Thyroid gland (tissue), 4 donors: ENCODE data around the gene ELF5. TPM values are rescaled to one million over a fixed set of nuclear protein-coding genes. Genes with fewer than 3 reads are reported as not detected.
A peak's percentile ranks its signal among the peaks of the same experiment; 100 is the strongest.

Experiments
- DNase-seq, 2 donors: peaks; one replicate each; pipeline ENCODE4 v3.0.0-alpha.2; 2019
- H3K27ac ChIP-seq, 3 donors: fragments of 200-600 bp; sonication (generic); 1 replicate in 2 of 3; 2 replicates in 1 of 3; pipeline ENCODE4 v1.5.1; 2016 to 2019; ENCODE audit warnings: mild to moderate bottlenecking in 1 of 3, moderate library complexity in 1 of 3
- H3K27me3 ChIP-seq: fragments of 200-600 bp; sonication (generic); one replicate; pipeline ENCODE4 v1.5.1; 2019
- H3K36me3 ChIP-seq, 2 donors: fragments of 200-600 bp; sonication (generic); one replicate each; pipeline ENCODE4 v1.5.1; 2016 to 2019
- H3K4me1 ChIP-seq, 2 donors: fragments of 200-600 bp; sonication (generic); one replicate each; pipeline ENCODE4 v1.5.1; 2017 to 2019
- H3K4me3 ChIP-seq, 3 donors: fragments of 200-600 bp; sonication (generic); replicated peaks in 1 of 3; 1 replicate in 2 of 3; 2 replicates in 1 of 3; pipeline ENCODE4 v1.5.1; 2016; ENCODE audit warnings: mild to moderate bottlenecking in 1 of 3
- H3K9me3 ChIP-seq: fragments of 200-600 bp; sonication (generic); one replicate; pipeline ENCODE4 v1.5.1; 2017
- CTCF ChIP-seq, 6 experiments: fragments of 200-600 bp in 3 of 6; fragments of 450-650 bp in 3 of 6; sonication (generic) in 3 of 6; IDR thresholded peaks; one replicate each; pipeline ENCODE4 v1.5.1; 2016 to 2019; ENCODE audit warnings: antibody characterized with exemption in 6 of 6, mild to moderate bottlenecking in 2 of 6, inconsistent platforms in 1 of 6, moderate library complexity in 1 of 6
- POLR2A ChIP-seq, 2 donors: fragments of 450-650 bp; IDR thresholded peaks; one replicate each; pipeline ENCODE4 v1.6.1; 2017; ENCODE audit warnings: antibody characterized with exemption in 2 of 2, mild to moderate bottlenecking in 2 of 2, moderate library complexity in 1 of 2
- WGBS, 2 donors: methylation state at CpG; one replicate each; pipeline ENCODE4 v1.1.5; 2017; 5-methylcytosine and 5-hydroxymethylcytosine counted together
- intact Hi-C: fragments of 100-400 bp; cut with DNase I; formaldehyde crosslinking; loops from one replicate; pipeline ENCODE4 v1.15.1; 2023
- total RNA-seq, 4 donors: library from RNA; depleted of rRNA; stranded (reverse); fragments of >200 nt; gene quantifications; one replicate each; pipeline ENCODE4 v1.2.3, GENCODE V29; 2016

Gene ELF5
- total RNA-seq, 4 donors from 2014 or later, result not detected

DNA sequence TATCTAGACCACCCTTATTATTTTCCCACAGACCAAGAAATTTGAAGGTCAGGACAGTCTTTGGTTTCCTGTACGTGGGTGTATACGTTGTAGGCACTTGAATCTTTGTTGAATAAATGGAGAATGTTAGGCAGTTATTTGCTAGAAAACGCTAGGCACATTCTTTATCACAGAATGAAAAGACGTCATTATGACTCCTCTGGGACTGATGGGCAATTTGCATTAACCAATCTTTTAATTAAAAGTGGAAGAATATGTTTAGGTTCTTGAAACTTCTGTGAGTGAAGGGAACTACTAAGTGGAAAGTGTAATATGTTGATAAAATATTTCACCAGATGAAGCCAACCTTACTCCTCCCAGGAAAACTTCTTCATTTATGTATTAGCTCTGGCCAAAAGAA lies 69.2 kb downstream of the ELF5 start:
- intact Hi-C loops, result no loop called here
- 85 to 86% methylated on average over 4 of the region's 4 CpGs for WGBS, 2 donors

DNA sequence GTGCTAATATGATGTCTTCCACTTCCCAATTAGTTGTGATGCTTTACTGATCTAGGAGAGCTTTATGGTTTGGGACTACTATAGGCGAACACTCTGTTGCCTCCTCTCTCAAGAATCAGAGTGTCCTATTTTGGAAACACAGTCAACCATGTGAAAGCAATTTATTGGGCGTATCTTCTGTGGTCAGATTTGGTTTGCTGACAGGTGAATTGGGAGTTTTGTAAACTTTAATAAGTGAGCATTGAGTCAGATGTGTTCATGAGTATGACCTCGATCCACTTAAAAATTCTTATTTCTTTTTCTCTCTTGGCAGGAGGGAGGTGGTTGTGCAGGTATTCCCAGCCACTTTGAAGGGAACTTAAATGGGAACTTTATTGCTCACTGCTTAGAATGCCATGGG lies 70.5 kb downstream of the ELF5 start:
- TF ChIP-seq POLR2A (IDR thresholded peaks at IDR 0.05) (no peak), CTCF (IDR thresholded peaks at IDR 0.05) (no peak)
- 56 to 60% methylated on average over 3 of the region's 3 CpGs for WGBS, 2 donors

More for the DNA sequence above, 69.2 kb downstream of the ELF5 start:
- H3K27ac ChIP-seq, result no peak overlapping the region
- H3K4me1 ChIP-seq, result peaks cover 14 to 89% of the 10 kb centered on the region in 2 donors
- DNase-seq, result no peak
- no peaks in the 10 kb centered on the region for H3K9me3 ChIP-seq
- TF ChIP-seq CTCF (IDR thresholded peaks at IDR 0.05) (no peak), POLR2A (IDR thresholded peaks at IDR 0.05) (no peak)
- H3K27me3 ChIP-seq, result no peaks in the 10 kb centered on the region
- no peak overlapping the region for H3K4me3 ChIP-seq
- H3K36me3 ChIP-seq, result no peaks in the 10 kb centered on the region

GRCh38 chr11:34441814-34442213 lies 71.8 kb downstream of the ELF5 start:
- intact Hi-C loops, result no loop called here
- H3K27ac ChIP-seq, result peak overlapping the region in 1 of 3 donors; percentile 99
- no peak overlapping the region for H3K4me3 ChIP-seq
- TF ChIP-seq POLR2A (IDR thresholded peaks at IDR 0.05) (no peak), CTCF (IDR thresholded peaks at IDR 0.05) (no peak)
- peaks cover 8 to 63% of the 10 kb centered on the region in 2 donors for H3K4me1 ChIP-seq
- H3K27me3 ChIP-seq, result no peaks in the 10 kb centered on the region
- no peaks in the 10 kb centered on the region for H3K36me3 ChIP-seq
- H3K9me3 ChIP-seq, result no peaks in the 10 kb centered on the region
- DNase-seq, result no peak

More for the DNA sequence above, 70.5 kb downstream of the ELF5 start:
- H3K4me1 ChIP-seq, result peaks cover 8 to 76% of the 10 kb centered on the region in 2 donors
- H3K27me3 ChIP-seq, result no peaks in the 10 kb centered on the region
- H3K36me3 ChIP-seq, result no peaks in the 10 kb centered on the region
- DNase-seq, result peak in 1 of 2 donors; percentile 13
- H3K4me3 ChIP-seq, result no peak overlapping the region
- peak overlapping the region in 1 of 3 donors; percentile 68 for H3K27ac ChIP-seq
- intact Hi-C loops, result no loop called here
- no peaks in the 10 kb centered on the region for H3K9me3 ChIP-seq

GRCh38 chr11:34439610-34440198 lies 73.9 kb downstream of the ELF5 start:
- H3K27me3 ChIP-seq, result no peaks in the 10 kb centered on the region
- H3K36me3 ChIP-seq, result no peaks in the 10 kb centered on the region
- peaks cover 8 to 43% of the 10 kb centered on the region in 2 donors for H3K4me1 ChIP-seq
- no peaks in the 10 kb centered on the region for H3K9me3 ChIP-seq
- peak overlapping the region; percentile 88 to 99 (median 88) for H3K27ac ChIP-seq
- 19 to 27% methylated on average over 8 of the region's 8 CpGs for WGBS, 2 donors
- TF ChIP-seq POLR2A (IDR thresholded peaks at IDR 0.05) (no peak), CTCF (IDR thresholded peaks at IDR 0.05) (no peak)
- intact Hi-C loops, result no loop called here
- peak overlapping the region in 2 of 3 donors; percentile 76 to 78 for H3K4me3 ChIP-seq
- peak in 1 of 2 donors; percentile 10 for DNase-seq
